Osteocyte (in vitro differentiated cells): ENCODE data around the gene LRRTM2. TPM values are rescaled to one million over a fixed set of nuclear protein-coding genes. Genes with fewer than 3 reads are reported as not detected.
A peak's percentile ranks its signal among the peaks of the same experiment; 100 is the strongest.
"Not testable (repeated sequence)": the region's sequence is repeated elsewhere in the genome, so short reads cannot be mapped to it uniquely, and the experiment has no call there.

Experiments
- DNase-seq: peaks from one replicate; pipeline ENCODE4 v3.0.0; 2021; ENCODE audit warnings: mixed read lengths; ENCODE audit not compliant: unreplicated experiment; ENCODE audit errors: extremely low spot score
- H3K27ac Mint-ChIP-seq: one replicate; pipeline ENCODE4 v1.8.0; 2021; ENCODE audit warnings: mild to moderate bottlenecking, mixed read lengths; ENCODE audit not compliant: unreplicated experiment
- H3K27me3 Mint-ChIP-seq: one replicate; pipeline ENCODE4 v1.8.0; 2021; ENCODE audit warnings: mixed read lengths; ENCODE audit not compliant: unreplicated experiment
- H3K36me3 Mint-ChIP-seq: one replicate; pipeline ENCODE4 v1.8.0; 2021; ENCODE audit warnings: mixed read lengths; ENCODE audit not compliant: unreplicated experiment
- H3K4me1 Mint-ChIP-seq: one replicate; pipeline ENCODE4 v1.8.0; 2021; ENCODE audit warnings: mixed read lengths; ENCODE audit not compliant: unreplicated experiment
- H3K4me3 Mint-ChIP-seq: one replicate; pipeline ENCODE4 v1.8.0; 2021; ENCODE audit warnings: mild to moderate bottlenecking, moderate library complexity, mixed read lengths; ENCODE audit not compliant: unreplicated experiment
- H3K9me3 Mint-ChIP-seq: one replicate; pipeline ENCODE4 v1.8.0; 2021; ENCODE audit warnings: mixed read lengths; ENCODE audit not compliant: unreplicated experiment
- CTCF ChIP-seq: fragments of 200-600 bp; sonication (generic); IDR thresholded peaks from 2 replicates; pipeline ENCODE4 v1.5.0; 2021; ENCODE audit warnings: antibody characterized with exemption, mild to moderate bottlenecking, moderate library complexity
- long read RNA-seq: library from polyadenylated mRNA; unstranded; transcript quantifications from one replicate; pipeline ENCODE4 v2.0.0, GENCODE V29; 2021
- total RNA-seq: library from RNA; stranded (reverse); gene quantifications from 2 replicates; pipeline ENCODE4 v1.2.1, GENCODE V29; 2021

Gene LRRTM2
- not detected in 2 replicates for total RNA-seq
- long read RNA-seq = 0 reads

- Mint-ChIP-seq H3K27ac (peak within 1 kb of the TSS; percentile 15), H3K36me3 (peaks cover 3% of the 10 kb centered on the region), H3K27me3 (no peaks in the 10 kb centered on the region), H3K9me3 (no peaks in the 10 kb centered on the region), H3K4me3 (peak within 1 kb of the TSS; percentile 53), H3K4me1 (peaks cover 54% of the 10 kb centered on the region)
- no peak for DNase-seq
- no peak for TF ChIP-seq CTCF
These were observed at the start of gene LRRTM2 for GRCh38 chr5:138874771-138875551. TSS of gene LRRTM2 (minus strand) at chr5:138875335. CDS start at chr5:138874911, 424 bp downstream.

- Mint-ChIP-seq H3K36me3 (peaks cover 51% of the 10 kb centered on the region), H3K27ac (no peak overlapping the region), H3K27me3 (no peaks in the 10 kb centered on the region), H3K9me3 (no peaks in the 10 kb centered on the region), H3K4me3 (no peak overlapping the region), H3K4me1 (peaks cover 9% of the 10 kb centered on the region)
- no peak for TF ChIP-seq CTCF
- no peak for DNase-seq
These were observed 47.4 kb upstream of the LRRTM2 start for GRCh38 chr5:138922494-138922893.

- H3K27me3 Mint-ChIP-seq, H3K4me1 Mint-ChIP-seq, DNase-seq, H3K4me3 Mint-ChIP-seq, H3K9me3 Mint-ChIP-seq: not testable (repeated sequence)
- H3K27ac Mint-ChIP-seq = peak overlapping the region; percentile 13
- peaks cover 42% of the 10 kb centered on the region for H3K36me3 Mint-ChIP-seq
These were observed 46.2 kb upstream of the LRRTM2 start for GRCh38 chr5:138921362-138921761.

GRCh38 chr5:138920181-138920580 is 45.0 kb upstream of the LRRTM2 start:
- H3K4me1 Mint-ChIP-seq = peaks cover 9% of the 10 kb centered on the region
- H3K36me3 Mint-ChIP-seq = peaks cover 37% of the 10 kb centered on the region
- no peak for TF ChIP-seq CTCF
- H3K27me3 Mint-ChIP-seq = no peaks in the 10 kb centered on the region
- H3K27ac Mint-ChIP-seq = no peak overlapping the region
- no peak for DNase-seq
- no peak overlapping the region for H3K4me3 Mint-ChIP-seq
- no peaks in the 10 kb centered on the region for H3K9me3 Mint-ChIP-seq

- Mint-ChIP-seq H3K4me1 (peaks cover 9% of the 10 kb centered on the region), H3K27me3 (no peaks in the 10 kb centered on the region), H3K27ac (no peak overlapping the region), H3K4me3 (no peak overlapping the region), H3K36me3 (peaks cover 29% of the 10 kb centered on the region), H3K9me3 (no peaks in the 10 kb centered on the region)
- DNase-seq = no peak
- no peak for TF ChIP-seq CTCF
These were observed 43.6 kb upstream of the LRRTM2 start for GRCh38 chr5:138918686-138919085.
